Measurements from ENCODE around the gene PCCA.
"Not testable (repeated sequence)": the region's sequence is repeated elsewhere in the genome, so short reads cannot be mapped to it uniquely, and the experiment has no call there.

GRCh38 chr13:100174455-100174854 lies 85.6 kb downstream of the PCCA start:
- TF ChIP-seq CTCF (IDR thresholded peaks at IDR 0.05); JUND (IDR thresholded peaks at IDR 0.05); FOSL2 (IDR thresholded peaks at IDR 0.05; ENCODE audit: borderline replicate concordance, low read depth); SIN3A (IDR thresholded peaks at IDR 0.05; ENCODE audit: borderline replicate concordance, low read depth, low read length): not testable (repeated sequence)
